Activated CD4-positive, alpha-beta T cell treated with anti-CD3 and anti-CD28 coated beads, Interleukin-2, Interleukin-6, amounts not matched to agents 100 ng/mL and 50 ng/mL, durations not matched to agents 16 hours and 8 hours (primary cell): ENCODE measurements around the gene HMGXB3.
"Not testable (repeated sequence)": the region's sequence is repeated elsewhere in the genome, so short reads cannot be mapped to it uniquely, and the experiment has no call there.

Experiments used
- DNase-seq: peaks from one replicate; pipeline ENCODE4 v3.0.0-alpha.2; 2020

The HMGXB3 gene

DNA sequence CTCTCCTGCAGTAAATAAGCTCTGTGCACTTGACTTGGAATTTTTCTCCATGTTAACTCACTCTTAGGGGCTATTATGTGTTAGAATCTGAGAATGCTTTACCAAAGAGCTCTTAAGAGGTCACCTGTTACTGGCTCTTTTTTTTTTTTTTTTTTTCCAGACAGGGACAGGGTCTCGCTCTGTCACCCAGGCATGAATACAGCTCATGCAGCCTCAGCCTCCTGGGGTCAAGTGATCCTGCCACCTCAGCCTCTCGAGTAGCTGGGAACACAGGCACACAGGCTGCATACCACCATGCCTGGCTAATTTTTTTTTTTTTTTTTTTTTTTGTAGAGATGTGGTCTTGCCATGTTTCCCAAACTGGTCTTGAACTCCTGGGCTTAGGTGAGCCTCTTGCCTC lies 22.1 kb downstream of the HMGXB3 start:
- no peak for DNase-seq

DNA sequence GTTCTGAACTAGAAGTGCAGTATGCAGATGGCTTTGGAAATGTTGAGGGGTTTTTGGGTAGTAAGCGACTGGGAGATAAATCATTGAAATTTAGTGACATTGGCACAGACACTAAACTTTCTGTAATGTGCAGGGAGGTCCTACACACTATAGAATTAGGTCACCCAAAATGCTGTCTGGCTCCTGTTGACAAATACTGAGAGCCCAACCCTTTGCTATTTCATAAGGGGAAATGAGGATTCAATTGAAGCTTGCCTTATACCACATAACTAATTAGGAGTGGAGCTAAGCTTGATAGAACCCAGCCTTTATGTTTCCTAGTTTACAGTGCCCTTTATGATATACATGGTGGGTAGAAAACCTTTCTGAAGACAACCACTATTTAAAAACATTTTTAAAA lies 22.6 kb downstream of the HMGXB3 start:
- DNase-seq: no peak

DNA sequence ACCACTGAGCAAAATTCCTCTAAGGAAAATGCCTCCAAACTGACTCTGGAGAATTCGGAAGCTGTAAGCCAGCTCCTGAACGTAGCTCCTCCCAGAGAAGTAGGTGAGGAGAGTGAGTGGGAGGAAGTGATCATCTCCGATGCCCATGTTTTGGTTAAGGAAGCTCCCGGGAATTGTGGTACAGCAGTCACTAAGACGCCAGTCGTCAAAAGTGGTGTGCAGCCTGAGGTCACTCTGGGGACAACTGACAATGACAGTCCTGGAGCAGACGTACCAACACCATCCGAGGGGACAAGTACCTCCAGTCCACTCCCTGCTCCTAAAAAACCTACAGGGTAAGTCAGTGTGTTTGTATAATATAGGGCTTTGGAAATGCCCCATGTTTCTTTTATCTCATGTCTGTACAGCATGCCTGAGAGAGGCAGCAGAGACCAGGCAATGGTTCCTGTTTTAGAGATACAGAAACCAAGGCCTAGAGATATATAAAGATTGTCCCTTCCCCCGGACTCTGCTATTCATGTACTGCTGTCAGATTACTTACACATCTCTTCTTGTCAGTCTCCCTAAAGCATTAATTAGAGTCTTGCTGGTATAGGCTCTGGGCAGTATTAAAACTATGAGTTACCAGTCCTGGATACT lies 23.9 kb downstream of the HMGXB3 start:
- no peak for DNase-seq

DNA sequence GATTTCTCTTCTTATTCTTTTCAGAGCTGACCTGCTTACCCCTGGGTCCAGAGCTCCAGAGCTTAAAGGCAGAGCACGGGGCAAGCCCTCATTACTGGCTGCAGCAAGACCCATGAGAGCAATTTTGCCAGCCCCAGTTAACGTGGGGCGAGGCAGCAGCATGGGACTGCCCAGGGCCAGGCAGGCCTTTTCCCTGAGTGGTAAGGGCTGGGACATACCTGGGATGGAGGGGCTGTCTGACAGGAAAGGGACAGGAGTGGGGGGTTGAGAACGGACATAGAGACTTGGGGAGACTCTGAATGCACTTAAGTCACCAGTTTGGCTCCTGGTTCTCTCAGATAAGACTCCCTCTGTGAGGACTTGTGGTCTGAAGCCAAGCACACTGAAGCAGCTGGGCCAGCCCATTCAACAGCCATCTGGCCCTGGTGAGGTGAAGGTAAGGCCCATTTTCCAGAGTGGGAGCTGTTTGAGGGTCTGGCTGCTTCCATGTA lies 26.2 kb downstream of the HMGXB3 start:
- DNase-seq: no peak

DNA sequence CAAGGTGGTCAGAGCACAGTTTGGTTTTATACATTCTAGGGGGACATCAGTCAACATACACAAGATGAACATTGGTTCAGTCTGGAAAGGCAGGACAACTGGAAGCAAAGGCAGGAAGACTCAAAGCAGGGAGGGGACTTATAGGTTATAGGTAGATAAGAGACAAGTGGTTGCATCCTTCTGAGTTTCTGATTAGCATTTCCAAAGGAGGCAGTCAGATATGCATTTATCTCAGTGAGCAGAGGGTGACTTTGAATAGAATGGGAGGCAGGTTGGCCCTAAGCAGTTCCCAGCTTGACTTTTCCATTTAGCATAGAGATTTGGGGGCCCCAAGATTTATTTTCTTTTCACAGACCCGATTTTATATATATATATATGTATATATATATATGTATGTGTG lies 27.5 kb downstream of the HMGXB3 start:
- DNase-seq: not testable (repeated sequence)

DNA sequence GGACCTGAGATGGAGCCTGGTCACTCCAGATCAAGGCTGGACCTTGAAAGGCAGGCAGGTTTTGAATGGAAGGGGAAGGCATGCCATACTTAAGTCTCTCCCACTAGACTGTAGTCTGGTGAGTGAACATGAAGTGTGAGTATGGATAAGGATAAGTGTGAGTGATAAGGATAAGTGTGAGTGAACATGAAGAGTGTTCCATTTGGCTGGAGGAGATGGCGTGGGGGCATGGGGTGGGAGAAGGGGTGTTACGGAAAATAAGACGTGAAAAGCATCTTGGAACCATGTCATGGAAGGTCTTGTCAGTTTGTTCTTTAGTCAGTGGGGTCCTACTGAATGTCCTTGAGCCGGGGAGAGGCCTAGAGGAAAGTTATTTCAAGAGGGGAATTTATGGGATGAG lies 32.8 kb downstream of the HMGXB3 start:
- no peak for DNase-seq

DNA sequence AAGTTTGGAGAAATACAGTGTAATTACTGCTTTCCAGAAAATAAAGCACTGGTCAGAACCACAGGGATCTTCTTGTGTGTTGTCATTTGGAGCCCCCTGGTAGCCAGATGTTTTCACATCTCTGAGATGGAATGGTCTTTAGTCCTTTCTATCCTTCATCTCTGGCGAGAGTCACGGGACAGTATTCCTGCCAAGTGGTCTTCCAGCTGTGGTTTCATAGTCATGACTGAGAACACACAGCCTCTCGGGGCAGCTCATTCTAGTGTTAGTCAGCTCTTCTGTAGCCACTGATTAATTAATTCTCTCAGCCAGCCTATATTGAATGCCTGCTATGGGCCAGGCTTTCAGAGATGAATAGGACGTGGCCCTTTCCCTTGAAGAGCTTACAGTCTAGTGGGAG lies 34.1 kb downstream of the HMGXB3 start:
- no peak for DNase-seq

DNA sequence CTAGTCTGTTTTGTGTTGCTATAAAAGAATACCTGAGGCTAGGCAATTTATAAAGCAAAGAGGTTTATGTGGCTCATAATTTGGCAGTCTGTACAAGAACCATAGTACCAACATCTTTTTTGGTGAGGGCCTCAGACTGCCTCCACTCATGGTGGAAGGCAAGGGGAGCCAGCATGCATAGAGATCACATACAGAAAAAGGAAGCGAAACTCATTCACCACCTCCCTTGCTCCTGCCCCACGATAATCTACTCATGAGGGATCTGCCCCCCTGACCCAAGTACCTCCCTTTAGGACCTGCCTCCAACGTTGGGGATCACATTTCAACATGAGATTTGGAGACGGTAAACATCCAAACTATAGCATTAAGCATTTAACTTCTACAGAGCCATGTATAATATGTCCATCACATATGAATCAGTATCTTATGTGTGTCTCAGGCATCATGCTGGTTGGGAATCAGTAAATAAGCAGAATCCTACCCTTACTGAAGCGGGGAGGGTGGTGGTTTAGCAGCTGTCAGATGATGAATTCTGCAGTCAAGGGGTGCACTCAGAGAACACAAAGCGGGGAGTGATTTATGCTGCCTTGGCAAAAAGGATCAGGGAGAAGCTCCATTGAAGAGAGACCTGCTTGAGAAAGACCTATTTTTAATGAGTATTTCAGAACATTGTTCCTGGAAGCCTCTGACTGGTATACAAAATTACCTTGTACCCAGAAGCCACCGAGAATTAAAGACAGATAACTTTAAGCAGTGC lies 34.8 kb downstream of the HMGXB3 start:
- DNase-seq: no peak

DNA sequence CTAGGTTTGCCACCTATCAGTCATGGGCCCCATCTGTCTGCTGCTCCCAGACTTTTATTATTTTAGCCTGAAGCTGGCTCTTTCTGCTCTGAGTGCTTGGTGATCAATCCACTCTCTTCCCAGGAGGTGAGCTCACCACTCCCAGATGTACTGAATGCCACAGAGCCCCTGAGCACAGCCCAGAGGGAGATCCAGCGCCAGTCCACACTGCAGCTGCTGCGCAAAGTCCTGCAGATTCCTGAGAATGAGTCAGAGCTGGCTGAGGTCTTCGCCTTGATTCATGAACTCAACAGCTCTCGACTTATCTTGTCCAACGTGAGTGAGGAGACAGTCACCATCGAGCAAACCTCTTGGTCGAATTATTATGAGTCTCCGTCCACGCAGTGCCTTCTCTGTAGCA lies 36.0 kb downstream of the HMGXB3 start:
- no peak for DNase-seq

DNA sequence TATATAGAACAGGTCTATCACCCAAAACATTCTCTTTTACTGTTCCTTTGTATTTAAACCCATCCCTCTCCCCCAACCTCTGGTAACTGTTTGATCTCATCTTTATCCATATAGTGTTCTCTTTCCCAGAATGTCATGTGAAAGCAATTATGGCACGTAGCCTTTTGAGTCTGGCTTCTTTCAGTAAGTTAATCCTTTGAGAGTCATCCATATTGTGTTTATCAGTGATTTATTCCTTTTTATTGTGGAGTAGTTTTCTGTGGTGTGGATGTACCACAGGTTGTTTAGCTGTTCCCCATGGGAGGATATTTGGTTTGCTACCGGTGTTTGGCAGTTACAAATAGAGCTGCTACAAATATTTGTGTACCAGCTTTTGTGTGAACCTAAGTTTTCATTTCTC lies 38.0 kb downstream of the HMGXB3 start:
- no peak for DNase-seq

DNA sequence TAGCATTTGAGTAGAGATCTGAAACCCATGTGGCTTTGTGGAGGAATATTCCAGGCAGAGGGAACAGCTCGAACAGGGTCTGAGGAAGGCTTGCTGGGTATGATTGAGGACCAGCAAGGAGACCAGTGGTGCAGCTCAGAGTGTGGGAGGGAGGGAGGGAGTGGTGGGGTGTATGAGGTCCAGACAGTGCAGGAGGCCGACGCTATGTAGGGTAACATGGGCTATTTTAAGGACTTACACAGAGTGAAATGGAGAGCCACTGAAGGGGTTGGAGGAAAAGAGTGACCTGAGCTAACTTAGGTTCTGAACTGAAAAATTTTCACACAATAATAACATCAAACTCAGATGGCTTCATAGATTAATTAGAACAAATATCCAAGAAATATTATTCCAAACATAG lies 41.9 kb downstream of the HMGXB3 start:
- no peak for DNase-seq

DNA sequence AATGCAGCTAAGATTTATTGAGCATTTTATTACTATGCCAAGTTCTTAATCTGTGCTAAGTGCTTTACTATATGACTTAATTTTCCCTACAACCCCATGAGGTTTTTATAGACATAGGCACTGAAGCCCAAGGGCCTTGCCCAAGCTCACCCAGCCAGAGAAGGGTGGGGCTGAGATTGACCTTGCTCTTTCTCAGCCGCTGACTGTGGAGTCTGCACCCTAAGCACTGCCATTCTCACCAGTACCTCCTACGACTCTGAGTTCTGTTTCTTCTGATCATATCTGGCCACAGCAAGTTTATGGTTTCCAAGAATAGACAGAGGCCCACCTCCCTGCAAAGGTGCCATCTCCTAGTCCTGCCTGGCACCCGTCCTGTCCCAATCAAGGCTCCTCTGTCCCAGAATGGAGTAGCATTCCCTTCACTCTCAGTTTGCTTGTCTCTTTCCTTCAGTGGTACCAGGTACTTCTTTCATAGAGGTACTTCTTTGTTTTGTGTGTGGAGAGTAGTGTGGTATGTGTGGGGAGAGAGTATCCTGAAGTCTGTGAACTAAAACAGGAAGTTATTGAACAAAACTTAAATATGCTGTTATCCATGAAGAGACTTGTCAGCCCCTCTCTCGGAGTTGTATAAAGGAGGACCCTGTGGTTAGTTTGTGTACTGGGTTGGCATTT lies 43.3 kb downstream of the HMGXB3 start:
- DNase-seq: no peak

DNA sequence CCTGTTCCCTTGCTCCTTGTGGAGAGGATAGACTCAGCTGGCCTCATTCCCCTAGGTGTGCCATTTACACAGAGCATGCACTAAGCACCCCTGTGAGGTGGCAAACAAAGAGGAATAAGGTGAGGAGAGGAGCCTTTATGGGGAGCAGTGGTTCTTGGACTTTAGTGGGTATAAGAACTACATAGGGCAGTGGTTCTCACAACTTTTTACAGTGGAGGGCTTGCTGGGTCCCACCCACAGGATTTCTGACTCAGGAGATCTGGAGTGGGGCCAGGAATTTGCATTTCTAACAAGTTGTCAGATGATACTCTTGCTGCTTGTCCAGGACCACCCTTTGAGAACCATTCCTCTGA lies 43.8 kb downstream of the HMGXB3 start:
- no peak for DNase-seq

DNA sequence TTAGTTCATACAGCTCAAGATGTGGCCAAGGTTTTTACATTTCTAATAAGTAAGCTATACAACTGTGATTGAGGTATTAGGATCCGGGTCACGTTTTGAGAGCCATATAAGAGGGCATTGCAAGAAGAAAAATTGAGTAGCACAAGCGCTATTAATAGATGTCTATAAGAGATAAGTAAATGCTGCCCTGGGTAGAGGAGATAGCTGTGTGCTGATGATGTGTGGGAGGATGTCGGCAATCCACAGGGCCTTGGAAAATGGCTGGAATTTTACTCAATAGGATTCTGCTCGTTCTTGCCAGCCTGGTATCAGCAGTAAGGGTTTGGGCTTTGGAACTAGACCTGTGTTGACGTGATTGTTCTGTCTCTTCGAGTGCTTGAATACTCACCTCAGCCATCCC lies 44.2 kb downstream of the HMGXB3 start:
- DNase-seq: no peak

DNA sequence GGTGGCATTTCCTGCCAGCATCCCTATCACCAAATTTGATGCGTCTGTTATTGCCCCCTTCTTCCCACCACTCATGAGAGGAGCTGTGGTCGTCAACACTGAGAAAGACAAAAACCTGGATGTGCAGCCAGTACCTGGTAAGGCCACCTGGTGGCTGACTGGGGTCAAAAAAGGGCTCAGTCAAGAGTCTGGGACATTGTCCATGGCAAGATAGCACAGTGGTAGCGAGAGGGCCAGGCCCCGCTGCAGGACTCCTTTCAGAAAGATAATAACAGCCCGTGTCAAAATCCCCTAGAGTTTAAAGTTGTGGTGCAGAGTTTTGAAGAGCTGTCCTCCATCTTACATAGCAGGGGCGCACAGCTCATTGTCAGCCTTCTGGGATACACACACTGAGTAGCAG lies 45.0 kb downstream of the HMGXB3 start:
- no peak for DNase-seq

DNA sequence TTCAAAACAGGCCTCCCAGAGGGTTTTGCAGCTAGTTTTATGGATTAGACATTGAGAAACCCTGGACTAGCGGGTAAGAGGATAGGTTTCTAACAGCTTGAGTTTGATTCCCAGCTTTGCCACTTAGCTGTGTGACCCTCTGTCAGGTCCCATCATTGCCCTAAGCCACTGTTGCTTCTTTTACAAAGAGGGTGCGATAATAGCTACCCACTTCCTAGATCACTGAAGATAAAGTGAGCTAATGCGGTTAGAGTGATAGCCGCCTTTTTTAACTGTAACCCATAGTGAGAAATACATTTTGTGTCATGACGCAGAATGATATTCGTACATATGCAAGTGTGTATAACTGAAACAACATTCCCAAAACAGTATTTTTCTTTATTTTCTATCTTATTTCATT lies 45.5 kb downstream of the HMGXB3 start:
- peak; percentile 46 for DNase-seq

DNA sequence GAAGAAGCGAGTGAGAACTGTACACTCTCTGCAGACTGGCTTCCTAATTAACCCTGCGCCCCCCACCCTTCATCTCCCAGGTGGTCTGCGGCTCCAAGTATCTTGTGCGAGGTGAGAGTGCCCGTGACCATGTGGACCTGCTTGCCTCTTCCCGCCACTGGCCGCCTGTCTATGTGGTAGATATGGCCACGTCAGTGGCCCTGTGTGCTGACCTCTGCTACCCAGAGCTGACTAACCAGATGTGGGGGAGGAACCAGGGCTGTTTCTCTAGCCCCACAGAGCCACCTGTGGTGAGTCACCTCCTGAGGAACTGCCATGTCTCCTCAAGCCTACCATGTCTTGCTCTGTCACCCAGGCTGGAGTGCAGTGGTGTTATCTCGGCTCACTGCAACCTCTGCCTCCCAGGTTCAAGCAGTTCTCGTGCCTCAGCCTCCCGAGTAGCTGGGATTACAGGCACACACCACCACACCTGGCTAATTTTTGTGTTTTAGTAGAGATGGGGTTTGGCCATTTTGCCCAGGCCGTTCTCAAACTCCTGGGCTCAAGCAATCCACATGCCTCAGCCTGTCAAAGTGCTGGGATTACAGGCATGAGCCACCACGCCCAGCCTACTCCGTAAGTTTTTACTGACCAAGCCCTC lies 49.8 kb downstream of the HMGXB3 start:
- not testable (repeated sequence) for DNase-seq

DNA sequence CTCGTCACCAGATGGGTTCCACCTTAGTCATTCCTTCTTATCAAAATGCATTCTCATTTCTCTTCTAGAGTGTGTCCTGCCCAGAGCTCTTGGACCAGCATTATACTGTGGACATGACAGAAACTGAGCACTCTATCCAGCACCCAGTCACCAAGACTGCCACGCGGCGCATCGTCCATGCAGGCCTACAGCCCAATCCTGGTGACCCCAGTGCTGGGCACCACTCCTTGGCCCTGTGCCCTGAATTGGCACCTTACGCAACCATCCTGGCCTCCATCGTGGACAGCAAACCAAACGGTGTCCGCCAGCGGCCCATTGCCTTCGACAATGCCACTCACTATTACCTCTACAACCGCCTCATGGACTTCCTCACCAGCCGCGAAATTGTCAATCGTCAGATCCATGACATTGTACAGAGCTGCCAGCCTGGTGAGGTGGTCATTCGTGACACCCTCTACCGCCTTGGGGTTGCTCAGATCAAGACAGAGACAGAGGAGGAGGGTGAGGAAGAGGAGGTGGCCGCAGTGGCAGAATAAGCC lies 51.2 kb downstream of the HMGXB3 start:
- no peak for DNase-seq

DNA sequence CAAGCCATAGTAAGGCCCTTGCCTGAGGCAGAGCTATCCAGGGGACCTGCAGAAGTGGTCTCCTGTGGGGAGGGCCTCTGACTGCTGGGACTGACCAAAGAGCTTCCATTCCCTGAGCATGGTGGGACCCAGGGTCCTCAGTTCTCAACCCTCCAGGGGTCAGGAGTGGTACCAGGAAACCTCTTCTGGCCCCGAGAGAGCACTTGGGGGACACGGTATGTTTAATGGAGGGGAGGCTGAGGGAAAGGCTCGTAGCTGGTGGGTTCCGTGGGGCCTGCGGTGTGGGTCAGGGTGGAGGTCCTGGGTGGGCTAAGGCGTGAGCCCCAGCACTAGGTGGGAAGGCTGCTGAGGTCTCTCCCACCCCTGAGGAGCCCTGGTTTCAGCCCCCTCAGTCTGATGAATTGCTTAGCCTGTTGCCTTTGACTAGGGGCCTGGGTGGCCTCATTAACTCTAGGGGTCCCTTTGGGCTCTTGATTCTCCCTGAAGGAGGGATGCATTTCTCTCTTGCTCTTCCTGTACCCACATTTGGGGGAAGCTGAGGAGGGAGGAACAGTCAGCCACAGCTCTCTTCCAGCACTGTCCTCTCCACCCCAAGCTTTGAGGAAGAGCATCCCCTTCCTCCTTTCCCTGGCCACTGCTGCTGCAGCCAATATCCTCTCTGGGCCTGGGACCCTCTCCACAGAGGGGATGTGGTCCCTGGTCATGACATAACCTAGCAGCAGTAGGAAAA lies 51.9 kb downstream of the HMGXB3 start:
- no peak for DNase-seq

DNA sequence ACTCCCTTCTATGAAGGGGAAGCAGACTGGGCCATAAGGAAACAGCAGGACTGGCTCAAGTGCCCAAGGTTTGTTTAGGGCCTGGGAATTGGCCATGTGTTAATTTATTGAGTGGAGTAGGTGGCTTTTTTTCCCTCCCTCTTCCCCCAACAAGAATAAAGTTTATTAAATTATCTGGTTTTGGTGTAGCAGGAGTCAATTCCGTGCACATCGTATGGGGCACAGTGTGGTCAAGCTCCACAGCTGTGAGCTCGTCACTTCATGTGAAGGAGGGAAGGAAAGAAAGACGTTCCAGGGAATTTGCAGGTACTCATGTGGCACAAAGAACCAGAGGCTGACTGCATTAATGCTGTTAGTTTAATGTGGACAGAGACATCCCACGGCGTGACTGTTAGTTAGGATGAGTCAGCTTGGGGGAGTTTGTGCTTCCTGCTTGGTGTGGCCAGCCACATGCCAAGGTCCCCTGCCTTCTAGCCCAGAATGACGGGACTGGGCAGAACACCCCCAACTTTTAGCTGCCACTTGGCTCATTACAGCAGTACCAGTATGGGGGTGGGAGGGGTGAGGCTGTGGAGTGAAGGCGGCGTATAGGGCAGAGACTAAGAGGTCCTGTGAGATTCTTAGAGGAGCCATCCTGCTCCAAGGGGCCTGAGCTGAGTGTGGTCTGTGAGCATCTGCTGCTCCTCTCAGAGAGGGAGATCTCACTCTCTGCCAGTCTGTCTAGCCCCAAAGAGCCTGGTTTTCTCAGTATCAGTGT lies 52.6 kb downstream of the HMGXB3 start:
- peak; percentile 48 for DNase-seq

DNA sequence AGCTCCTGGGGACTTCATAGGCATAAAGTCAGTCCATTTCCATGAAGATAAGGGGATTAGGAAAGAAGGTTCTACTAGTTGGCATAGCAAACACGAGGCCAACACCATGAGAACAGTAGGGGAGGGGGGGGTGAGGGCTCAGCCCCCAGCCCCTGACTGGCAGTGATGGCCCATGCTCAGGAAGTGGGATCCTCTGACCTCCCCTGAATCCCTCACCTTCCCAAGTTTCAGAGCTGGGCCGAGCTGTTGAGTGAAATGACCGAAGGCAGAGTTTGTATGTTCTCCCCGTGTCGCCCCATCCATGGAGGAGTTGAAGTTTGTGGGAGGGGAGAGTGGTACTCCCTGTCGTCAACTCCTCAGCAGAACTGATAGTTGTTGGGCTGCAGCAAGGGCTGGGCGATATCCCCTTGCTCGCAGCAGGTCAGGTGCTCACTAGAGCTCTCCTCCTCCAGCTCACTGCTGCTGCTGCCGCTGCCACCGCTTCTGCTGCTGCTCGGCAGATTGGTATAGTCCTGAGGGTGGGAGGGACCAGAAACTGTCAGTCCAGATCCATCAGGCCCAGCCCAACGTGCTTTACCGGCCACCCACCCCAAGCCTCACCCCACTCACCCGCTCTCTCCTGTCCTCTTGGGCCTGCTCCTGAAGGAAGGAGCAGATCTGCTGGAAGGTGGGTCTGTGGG lies 53.3 kb downstream of the HMGXB3 start:
- no peak for DNase-seq
